Hepatocyte (in vitro differentiated cells): Measurements from ENCODE around the gene DOCK1. TPM values are rescaled to one million over a fixed set of nuclear protein-coding genes. Genes with fewer than 3 reads are reported as not detected.

ENCODE experiments used
- DNase-seq: peaks from one replicate; pipeline ENCODE4 v3.0.0-alpha.2; 2016; ENCODE audit warnings: low spot score
- H2AFZ ChIP-seq: fragments of 200-600 bp; sonication (generic); 2 replicates; pipeline ENCODE4 v1.6.0; 2016; ENCODE audit warnings: antibody characterized with exemption, mild to moderate bottlenecking
- H3K27ac ChIP-seq: fragments of 200-600 bp; sonication (generic); 2 replicates; pipeline ENCODE4 v1.5.1; 2016; ENCODE audit warnings: mild to moderate bottlenecking
- H3K27me3 ChIP-seq: fragments of 200-600 bp; sonication (generic); 2 replicates; pipeline ENCODE4 v1.6.1; 2016
- H3K36me3 ChIP-seq: fragments of 200-600 bp; sonication (generic); replicated peaks from 2 replicates; pipeline ENCODE4 v1.5.1; 2016; ENCODE audit warnings: low read depth; ENCODE audit not compliant: insufficient read depth
- H3K4me1 ChIP-seq: fragments of 200-600 bp; sonication (generic); 2 replicates; pipeline ENCODE4 v1.5.1; 2016; ENCODE audit warnings: mild to moderate bottlenecking, moderate library complexity; ENCODE audit not compliant: insufficient read depth
- H3K4me2 ChIP-seq: fragments of 200-600 bp; sonication (generic); 2 replicates; pipeline ENCODE4 v1.6.0; 2016
- H3K4me3 ChIP-seq: fragments of 200-600 bp; sonication (generic); 2 replicates; pipeline ENCODE4 v1.5.1; 2016; ENCODE audit warnings: mild to moderate bottlenecking
- H3K79me2 ChIP-seq: fragments of 200-600 bp; sonication (generic); 2 replicates; pipeline ENCODE4 v1.6.0; 2017; ENCODE audit warnings: mild to moderate bottlenecking
- H3K9me2 ChIP-seq: fragments of 200-600 bp; sonication (generic); replicated peaks from 2 replicates; pipeline ENCODE4 v1.6.0; 2017; ENCODE audit warnings: mild to moderate bottlenecking; ENCODE audit not compliant: insufficient read depth
- H3K9me3 ChIP-seq: fragments of 200-600 bp; sonication (generic); 2 replicates; pipeline ENCODE4 v1.5.1; 2016; ENCODE audit warnings: low read depth, mild to moderate bottlenecking
- H4K20me1 ChIP-seq: fragments of 200-600 bp; sonication (generic); 2 replicates; pipeline ENCODE4 v1.6.0; 2016; ENCODE audit warnings: mild to moderate bottlenecking; ENCODE audit not compliant: insufficient read depth, poor library complexity, severe bottlenecking
- CTCF ChIP-seq: fragments of 200-600 bp; sonication (generic); IDR thresholded peaks from 2 replicates; pipeline ENCODE4 v1.5.1; 2016; ENCODE audit warnings: antibody characterized with exemption, mild to moderate bottlenecking; ENCODE audit not compliant: poor library complexity
- EZH2 ChIP-seq: fragments of 200-600 bp; sonication (generic); IDR thresholded peaks from 2 replicates; pipeline ENCODE4 v1.6.1; 2016; ENCODE audit warnings: antibody characterized with exemption, mild to moderate bottlenecking, borderline replicate concordance
- EZH2phosphoT487 ChIP-seq: fragments of 200-600 bp; sonication (generic); IDR thresholded peaks from one replicate; pipeline ENCODE4 v1.6.1; 2018; ENCODE audit warnings: antibody characterized with exemption, mild to moderate bottlenecking, low read depth, moderate library complexity; ENCODE audit not compliant: unreplicated experiment, severe bottlenecking
- WGBS: methylation state at CpG from one replicate; pipeline ENCODE4 v1.1.6; 2016; ENCODE audit warnings: low lambda C conversion rate; ENCODE audit errors: missing lambda C conversion rate; 5-methylcytosine and 5-hydroxymethylcytosine counted together
- polyA plus RNA-seq: library from polyadenylated mRNA; unstranded; fragments of >200 nt; fragmentation: Nextera tagmentation; extraction: Ambion mirVana; gene quantifications from 2 replicates; pipeline ENCODE4 v1.2.1, GENCODE V29; 2016
- total RNA-seq: library from RNA; depleted of rRNA; stranded (reverse); fragments of >200 nt; gene quantifications from 2 replicates; pipeline ENCODE4 v1.2.3, GENCODE V29; 2014

Gene DOCK1
- total and polyA plus RNA-seq, 2 experiments from 2014 or later, result 16.0 to 55.5 TPM

- Histone ChIP-seq H3K36me3 (no peaks in the 10 kb centered on the region), H3K4me1 (no peaks in the 10 kb centered on the region), H3K27ac (no peak overlapping the region), H4K20me1 (no peaks in the 10 kb centered on the region), H3K79me2 (no peaks in the 10 kb centered on the region), H3K4me3 (no peak overlapping the region), H3K9me3 (no peaks in the 10 kb centered on the region), H3K9me2 (no peaks in the 10 kb centered on the region), H3K4me2 (no peak overlapping the region), H2AFZ (no peak overlapping the region), H3K27me3 (no peaks in the 10 kb centered on the region)
- WGBS, result 89% methylated on average over 15 of the region's 15 CpGs
- no peak for TF ChIP-seq EZH2
- DNase-seq, result no peak
Measured at GRCh38 chr10:127148066-127148932, 243.1 kb downstream of the DOCK1 start.

GRCh38 chr10:127148933-127149220 lies 243.6 kb downstream of the DOCK1 start:
- Histone ChIP-seq H2AFZ (no peak overlapping the region), H3K79me2 (no peaks in the 10 kb centered on the region), H3K9me3 (no peaks in the 10 kb centered on the region), H3K9me2 (no peaks in the 10 kb centered on the region), H3K27me3 (no peaks in the 10 kb centered on the region), H3K4me2 (no peak overlapping the region), H3K27ac (no peak overlapping the region), H3K4me1 (no peaks in the 10 kb centered on the region), H4K20me1 (no peaks in the 10 kb centered on the region), H3K36me3 (no peaks in the 10 kb centered on the region), H3K4me3 (no peak overlapping the region)
- WGBS, result 88% methylated on average over 2 of the region's 2 CpGs
- TF ChIP-seq EZH2phosphoT487 (no peak), EZH2 (no peak), CTCF (no peak)
- DNase-seq, result no peak

GRCh38 chr10:127149501-127150081 lies 244.4 kb downstream of the DOCK1 start:
- DNase-seq, result no peak
- no peaks in the 10 kb centered on the region for H3K79me2 ChIP-seq
- no peaks in the 10 kb centered on the region for H4K20me1 ChIP-seq
- no peaks in the 10 kb centered on the region for H3K36me3 ChIP-seq
- TF ChIP-seq EZH2phosphoT487 (no peak), CTCF (no peak), EZH2 (no peak)
- no peak overlapping the region for H3K4me3 ChIP-seq
- H3K9me3 ChIP-seq, result no peaks in the 10 kb centered on the region
- H3K27ac ChIP-seq, result no peak overlapping the region
- no peaks in the 10 kb centered on the region for H3K4me1 ChIP-seq
- no peak overlapping the region for H2AFZ ChIP-seq
- no peaks in the 10 kb centered on the region for H3K27me3 ChIP-seq
- H3K9me2 ChIP-seq, result no peaks in the 10 kb centered on the region
- WGBS, result 63% methylated on average over 7 of the region's 7 CpGs
- no peak overlapping the region for H3K4me2 ChIP-seq

- H3K27me3 ChIP-seq, result no peaks in the 10 kb centered on the region
- H3K4me1 ChIP-seq, result no peaks in the 10 kb centered on the region
- H3K79me2 ChIP-seq, result no peaks in the 10 kb centered on the region
- TF ChIP-seq CTCF (no peak), EZH2phosphoT487 (no peak), EZH2 (no peak)
- WGBS, result 93% methylated on average over 5 of the region's 5 CpGs
- H3K4me2 ChIP-seq, result no peak overlapping the region
- no peak overlapping the region for H3K4me3 ChIP-seq
- no peak overlapping the region for H2AFZ ChIP-seq
- H3K9me3 ChIP-seq, result no peaks in the 10 kb centered on the region
- DNase-seq, result no peak
- H4K20me1 ChIP-seq, result no peaks in the 10 kb centered on the region
- no peak overlapping the region for H3K27ac ChIP-seq
- no peaks in the 10 kb centered on the region for H3K36me3 ChIP-seq
- H3K9me2 ChIP-seq, result no peaks in the 10 kb centered on the region
Measured at GRCh38 chr10:127150136-127150535, 244.9 kb downstream of the DOCK1 start.
